HG03442 (cell line): ENCODE data around the gene GRID1.
"Not testable (repeated sequence)": the region's sequence is repeated elsewhere in the genome, so short reads cannot be mapped to it uniquely, and the experiment has no call there.

Source experiments
- ATAC-seq: cut with Tn5 transposase; IDR thresholded peaks from one replicate; pipeline ENCODE4 v1.9.1; 2021; ENCODE audit warnings: mild to moderate bottlenecking, moderate library complexity; ENCODE audit not compliant: unreplicated experiment

Gene GRID1

DNA sequence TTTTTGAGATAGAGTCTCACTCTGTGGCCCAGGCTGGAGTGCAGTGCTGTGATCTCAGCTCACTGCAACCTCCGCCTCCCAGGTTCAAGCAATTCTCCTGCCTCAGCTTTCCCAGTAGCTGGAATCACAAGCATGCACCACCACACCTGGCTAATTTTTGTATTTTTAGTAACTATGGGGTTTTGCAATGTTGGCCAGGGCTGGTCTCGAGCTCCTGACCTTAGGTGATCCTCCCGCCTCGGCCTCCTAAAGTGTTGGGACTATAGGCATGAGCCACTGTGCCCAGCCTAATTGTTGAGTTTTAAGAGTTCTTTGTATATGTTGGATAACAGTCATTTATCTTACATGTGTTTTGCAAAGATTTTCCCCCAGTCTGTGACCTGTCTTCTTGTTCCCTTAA, 667.5 kb downstream of the GRID1 start:
- not testable (repeated sequence) for ATAC-seq

DNA sequence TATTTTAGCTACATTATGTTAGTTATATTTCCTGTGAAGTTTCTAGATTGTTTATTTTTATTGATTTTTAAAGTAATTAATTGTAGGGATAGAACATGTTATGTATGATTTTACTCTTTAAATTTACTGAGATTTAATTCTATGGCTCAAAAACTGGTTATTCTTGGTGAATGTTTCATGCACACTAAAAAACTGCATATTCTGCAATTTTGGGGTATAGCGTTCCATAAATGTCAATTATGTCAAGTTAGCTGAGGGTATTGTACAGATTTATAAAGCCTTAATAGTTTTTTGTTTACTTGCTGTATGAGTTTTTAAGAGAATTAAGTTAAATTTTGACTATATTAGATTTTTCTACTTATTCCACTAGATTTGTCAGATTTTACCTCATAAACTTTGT, 669.7 kb downstream of the GRID1 start:
- no peak for ATAC-seq

DNA sequence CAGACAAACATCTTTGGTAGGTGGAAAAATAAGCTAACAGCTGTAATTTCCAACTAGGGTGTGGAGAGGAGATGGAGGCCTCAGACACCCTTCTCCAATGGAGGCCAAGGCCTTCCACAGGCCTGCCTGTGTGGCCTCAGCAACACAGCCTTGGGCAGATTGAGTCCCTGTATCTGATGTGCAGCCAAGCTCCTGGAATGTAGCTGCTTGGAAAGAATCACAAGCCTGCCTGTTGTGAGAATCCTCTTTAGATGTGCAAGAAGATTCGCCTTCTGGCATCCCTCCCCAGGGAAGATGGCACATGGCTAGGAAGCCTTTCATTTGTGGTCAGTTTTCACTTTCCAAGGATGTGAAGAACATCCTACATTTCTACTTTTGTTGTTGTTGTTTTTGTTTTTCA, 684.0 kb downstream of the GRID1 start:
- ATAC-seq = no peak

DNA sequence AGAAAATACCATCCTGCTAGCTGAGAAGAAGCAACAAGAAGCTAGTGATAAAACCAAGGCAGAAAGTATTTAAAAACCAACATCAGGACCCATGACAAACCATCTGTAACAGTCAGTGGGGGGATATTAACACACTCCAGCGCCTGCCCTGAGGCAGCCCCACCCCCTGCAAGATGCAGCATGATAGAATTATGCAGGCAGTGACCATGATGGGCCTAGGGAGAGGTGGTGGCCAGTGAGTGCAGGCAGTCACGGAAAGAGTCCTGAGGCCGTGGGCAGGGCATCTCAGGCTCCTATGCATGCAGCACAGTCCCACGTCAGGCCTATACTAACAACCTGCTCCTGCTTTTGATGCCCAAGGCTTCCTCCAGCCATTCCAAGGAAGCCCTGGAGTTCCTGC, 686.9 kb downstream of the GRID1 start:
- ATAC-seq = no peak

DNA sequence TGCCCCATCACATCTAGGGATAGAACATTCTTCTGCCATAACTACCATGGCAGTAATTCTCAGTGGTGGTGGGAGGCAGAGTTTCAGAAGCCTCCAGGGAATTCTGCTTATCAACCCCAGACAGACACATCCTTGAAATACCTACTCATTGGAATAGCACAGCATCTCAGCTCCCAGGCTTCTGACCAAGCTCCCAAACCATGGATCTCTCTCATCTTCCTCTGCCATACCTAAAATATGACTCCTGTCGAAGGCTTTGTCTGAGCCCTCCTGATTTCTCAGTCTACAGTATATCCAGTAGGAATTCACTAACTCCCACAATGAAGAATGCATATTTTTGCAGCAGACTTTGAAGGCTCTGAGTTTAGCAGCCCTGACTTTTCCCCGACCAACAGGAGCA, 687.5 kb downstream of the GRID1 start:
- ATAC-seq = no peak

DNA sequence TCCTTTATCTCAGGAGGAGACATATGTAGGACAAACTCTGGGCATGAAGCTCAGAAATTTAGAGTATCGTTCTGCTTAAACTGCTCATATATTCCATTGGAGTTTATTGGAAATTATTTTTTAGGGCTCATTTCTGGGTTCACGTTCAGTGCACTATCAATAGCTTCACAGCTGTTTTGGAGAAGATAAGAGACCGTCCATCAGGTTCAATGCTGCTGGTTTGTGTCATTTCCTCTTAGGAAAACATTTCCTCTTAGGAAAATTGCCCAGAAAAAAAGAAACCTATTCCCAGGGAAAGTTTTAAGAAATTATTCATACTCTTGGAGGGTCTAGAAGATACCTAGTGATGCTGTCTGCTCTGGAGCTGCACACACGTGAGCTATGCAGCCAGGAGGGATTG, 691.7 kb downstream of the GRID1 start:
- ATAC-seq = no peak

DNA sequence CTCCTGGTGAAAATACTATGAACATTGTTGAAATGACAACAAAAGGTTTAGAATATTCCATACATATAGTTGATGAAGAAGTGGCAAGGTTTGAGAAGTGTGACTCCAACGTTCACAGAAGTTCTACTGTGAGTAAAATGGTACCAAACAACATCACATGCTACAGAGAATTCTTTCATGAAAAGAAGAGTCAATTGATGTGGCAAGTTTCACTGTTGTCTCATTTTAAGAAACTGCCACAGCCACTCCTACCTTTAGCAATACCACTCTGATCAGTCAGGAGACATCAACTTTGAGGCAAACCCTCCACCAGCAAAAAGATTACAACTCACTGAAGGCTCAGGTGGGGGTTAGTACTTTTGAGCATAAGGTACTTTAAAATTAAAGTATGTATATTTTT, 693.3 kb downstream of the GRID1 start:
- ATAC-seq = no peak

DNA sequence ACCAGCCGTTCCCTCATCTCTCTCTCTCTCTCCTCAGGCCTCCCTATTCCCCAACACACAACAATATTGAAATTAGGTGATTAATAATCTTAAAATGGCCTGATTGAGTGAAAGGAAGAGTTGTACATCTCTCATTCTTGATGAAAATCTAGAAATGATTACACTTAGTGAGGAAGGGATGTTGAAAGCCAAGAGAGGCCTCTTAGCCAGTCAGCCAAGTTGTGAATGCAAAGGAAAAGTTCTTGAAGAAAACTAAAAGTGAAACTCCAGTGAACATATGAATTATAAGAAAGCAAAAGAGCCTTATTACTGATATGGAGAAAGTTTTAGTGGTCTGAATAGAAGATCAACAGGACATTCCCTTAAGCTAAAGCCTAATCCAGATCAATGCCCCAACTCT, 695.1 kb downstream of the GRID1 start:
- no peak for ATAC-seq

DNA sequence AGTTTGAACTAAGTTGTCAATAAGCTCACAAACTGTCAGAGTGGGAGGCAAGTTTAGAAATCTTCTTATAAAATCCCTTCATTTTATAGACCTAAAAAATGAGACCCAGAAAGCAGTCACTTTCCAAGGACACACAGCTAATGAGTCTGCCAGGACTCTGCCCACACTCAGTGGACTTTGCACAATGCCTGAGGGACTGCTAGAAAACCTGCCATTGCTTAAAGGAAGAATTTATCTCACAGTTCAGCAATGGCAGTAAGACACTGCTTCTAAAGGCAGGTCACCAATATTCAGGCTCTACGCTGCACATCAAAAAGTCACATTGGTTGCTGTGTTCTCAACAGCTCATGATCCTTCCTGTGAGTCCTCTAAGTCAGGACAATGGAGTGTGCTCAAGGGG, 698.1 kb downstream of the GRID1 start:
- ATAC-seq = no peak

DNA sequence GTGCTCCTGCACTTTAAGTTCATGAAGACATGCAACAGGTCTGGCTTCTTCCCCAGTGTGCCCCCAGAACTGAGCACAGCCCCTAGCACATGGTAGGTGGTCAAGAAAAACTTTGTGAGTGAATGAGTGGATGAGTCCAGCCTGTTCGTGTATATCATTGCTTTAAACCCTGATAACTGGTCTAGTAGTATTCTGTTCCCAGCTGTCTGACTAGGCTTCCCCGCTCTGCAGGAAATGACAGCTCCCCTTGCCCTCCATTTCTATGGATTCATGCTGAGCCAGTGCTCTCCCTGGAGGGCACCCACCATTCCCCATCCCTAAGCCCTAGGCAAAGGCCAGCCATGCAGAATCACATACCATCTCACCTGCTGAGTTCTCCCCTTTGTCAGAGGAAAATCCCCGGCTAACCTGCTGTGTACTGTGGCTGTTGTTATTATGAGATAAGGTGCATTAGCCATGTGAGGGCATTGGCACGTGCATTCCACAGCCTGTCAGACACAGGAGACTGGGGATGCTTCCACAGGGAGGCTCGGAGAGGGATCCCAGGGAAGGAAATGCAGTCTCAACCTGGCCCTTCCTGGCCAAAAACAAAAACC, 698.9 kb downstream of the GRID1 start:
- ATAC-seq = no peak

DNA sequence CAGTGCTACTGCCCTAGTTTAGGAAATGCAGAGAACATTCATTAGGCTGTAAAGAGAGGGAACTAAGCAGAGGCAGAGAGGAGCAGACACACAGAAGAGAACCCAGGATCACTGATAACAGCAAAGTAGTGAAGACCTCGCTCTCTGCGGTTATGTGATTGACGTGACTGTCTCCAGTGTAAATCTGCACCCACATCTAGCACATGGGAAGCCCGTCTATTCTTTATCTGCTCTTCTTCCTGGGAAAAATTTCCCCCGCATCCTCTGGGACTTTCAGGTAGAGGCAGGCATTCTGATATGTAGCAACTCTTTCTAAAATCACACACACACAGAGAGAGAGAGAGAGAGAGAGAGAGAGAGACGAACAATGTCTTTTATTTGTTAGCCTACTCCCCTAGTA, 699.6 kb downstream of the GRID1 start:
- no peak for ATAC-seq

DNA sequence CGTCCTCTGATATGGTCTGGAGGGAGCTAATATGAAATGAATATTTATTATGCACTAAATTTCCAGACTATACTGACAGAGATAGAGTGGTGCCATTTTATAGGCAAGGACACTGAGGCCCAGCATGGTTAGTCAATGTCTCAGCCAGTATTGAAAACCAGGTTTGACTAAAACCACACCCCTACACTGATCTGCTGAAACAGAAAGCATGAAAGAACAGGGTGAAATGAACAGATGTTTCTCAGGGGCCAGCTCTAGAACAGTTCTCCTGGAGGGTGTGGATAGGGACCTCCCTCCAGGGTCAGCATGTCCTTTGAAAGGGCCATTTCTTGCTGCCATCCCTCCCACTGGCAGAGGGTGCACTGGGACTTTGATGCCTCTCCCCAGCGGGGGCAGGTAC, 700.5 kb downstream of the GRID1 start:
- peak; percentile 58 for ATAC-seq

DNA sequence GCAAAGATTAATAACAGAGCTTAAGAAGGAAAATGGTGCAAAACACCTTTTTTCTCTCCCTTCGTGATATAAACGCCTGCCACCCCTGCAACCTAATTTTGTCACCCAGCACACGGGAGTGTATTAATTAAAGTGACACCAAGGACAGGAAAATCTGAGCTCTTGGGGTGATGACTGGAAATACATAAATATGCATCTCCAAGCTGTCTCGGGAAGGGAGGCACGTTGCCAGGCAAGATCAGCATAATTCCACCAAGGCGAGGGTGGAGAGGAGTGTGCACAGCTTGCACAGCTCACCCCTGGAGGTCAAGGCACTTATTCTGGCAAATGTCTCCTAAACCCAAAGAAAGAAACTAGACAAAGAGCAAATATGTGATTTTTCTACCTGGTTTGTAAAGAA, 700.9 kb downstream of the GRID1 start:
- ATAC-seq = no peak

DNA sequence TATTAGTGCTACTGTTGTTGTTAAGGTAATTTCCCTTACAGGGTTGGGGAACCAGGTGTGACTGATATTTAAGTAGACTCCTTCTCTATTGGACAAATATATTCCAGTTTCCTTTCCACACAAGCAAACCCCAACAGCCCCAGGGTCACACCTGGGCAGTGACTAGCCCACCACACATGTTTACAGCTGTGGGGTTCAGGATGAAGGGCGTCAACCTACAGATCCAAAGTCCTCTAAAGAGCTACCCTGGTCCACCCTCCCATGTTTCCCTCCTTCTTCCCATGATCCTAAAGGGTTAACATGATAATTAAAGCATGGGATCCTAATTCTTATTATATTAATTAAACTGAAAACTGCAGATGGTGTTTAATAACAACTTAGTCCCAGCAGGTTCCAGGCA, 701.5 kb downstream of the GRID1 start:
- ATAC-seq = no peak

DNA sequence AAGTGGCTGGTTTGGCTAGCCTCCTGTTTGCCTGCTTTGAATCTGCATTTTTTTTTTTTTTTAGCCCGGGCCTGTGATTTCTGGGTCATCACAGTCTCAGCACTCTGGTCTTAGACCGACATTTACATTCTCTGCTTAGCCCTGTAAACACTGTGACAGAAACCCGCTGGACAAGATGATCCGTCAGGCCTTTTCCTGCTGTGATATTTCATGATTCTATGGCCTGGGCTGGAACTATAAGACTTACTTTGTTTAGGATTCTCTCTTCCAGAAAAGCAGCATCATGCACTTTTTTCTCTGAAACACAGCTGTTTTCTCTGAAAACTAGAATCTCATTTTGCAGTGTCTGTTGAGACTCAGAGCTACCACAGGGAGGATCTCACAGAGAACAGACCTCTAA, 705.5 kb downstream of the GRID1 start:
- no peak for ATAC-seq

DNA sequence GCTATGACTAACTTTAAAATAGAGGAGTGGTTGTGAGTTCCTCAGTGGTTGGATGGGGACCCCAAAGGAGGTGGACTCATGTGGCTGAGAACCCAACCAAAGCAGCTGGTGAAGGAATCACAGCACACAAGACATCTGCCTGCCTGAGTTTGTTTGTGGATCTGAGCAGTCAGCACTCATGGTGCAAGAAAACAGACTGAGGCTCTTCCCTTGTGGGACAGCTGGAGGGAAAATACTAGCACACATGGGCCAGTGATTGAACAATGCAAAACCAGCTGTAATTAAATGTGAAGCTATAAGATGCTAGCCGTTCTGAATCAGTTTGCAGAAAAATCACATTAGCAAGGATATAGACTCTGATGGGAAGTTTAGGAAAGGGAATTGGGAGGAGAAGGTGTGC, 707.3 kb downstream of the GRID1 start:
- ATAC-seq = no peak

DNA sequence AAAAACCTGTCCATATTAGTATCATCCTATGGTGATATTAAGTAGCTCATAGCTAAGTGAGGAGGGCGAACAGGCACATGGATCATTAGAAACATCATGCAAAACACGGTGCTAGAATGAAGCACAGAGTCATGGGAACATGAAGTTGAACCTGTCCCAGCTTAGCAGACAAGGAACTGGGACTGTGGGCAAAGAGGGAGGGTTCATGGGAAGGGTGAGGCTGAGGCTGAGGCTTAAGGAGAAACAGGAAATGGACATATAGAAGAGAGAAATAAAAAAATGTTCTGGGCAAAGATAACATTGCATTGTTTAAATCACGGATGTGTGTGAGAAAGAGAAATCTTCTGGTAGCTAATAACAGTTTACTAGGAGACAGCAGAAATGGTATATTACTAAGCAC, 708.1 kb downstream of the GRID1 start:
- ATAC-seq = no peak

DNA sequence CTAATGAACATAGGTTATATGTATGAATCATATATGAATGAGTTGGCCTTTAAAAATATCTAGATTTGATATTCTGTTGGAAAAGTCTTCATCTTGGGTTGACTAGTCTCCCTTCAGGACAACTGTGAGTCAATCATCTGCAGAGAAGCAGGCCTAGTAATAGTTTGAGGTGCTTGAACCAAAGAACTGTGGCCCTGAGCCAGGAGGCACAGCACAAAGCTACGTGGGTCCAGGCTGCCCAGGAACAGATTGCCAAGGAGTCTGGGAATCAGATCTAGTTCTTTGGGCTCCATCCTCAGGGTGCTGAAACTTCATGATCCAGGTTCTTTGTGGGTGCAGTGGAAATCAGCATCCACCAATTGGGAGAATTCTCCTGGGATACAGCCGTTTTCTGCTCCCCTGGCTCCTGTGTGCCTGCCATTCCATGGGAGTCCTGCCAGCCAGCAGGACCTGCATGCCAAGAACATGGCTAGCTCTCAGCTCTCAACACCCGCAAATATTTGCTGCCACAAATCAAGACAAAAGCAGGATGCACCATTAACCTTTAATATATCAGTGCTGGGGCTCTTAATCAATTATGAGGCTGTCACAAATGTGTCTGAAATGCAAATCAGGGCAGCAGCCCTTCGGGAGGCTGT, 709.0 kb downstream of the GRID1 start:
- ATAC-seq = no peak

DNA sequence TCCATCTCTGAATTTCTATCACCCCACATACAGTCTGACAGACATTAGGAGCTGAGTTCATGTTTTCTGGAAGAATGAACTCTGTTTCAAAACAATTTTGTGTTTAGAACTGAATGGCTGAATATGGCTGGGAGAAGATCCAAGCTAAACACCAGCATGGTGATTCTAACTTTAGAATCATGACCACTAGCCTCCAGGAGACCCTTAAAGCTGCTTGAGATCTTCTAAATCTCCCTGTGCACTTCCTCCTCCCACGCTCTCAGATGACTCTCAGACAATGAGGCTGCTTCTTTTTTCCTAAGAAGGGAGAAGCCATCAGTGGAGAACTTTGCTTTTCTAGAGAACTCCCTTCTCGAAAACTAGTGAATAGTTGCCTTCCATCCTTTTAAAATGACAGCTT, 711.2 kb downstream of the GRID1 start:
- no peak for ATAC-seq

DNA sequence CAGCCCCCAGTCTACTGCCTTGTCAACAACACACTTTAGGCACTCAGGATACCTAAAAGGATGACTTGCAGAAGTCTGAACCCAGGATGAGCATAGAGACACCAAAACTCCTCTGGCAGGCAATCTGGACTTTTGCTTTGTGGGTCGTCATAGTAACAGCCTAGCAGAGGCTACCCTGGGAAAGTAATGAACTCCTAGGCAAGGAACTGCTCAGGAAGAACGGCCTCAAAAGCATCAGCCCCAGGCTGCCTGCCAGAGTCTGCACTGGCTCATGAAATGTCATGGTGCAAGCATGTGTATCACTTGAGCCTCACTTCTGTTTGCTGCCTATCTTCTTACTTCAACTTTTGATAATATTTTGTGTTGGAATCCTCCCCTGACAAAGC, 715.1 kb downstream of the GRID1 start:
- ATAC-seq = no peak

DNA sequence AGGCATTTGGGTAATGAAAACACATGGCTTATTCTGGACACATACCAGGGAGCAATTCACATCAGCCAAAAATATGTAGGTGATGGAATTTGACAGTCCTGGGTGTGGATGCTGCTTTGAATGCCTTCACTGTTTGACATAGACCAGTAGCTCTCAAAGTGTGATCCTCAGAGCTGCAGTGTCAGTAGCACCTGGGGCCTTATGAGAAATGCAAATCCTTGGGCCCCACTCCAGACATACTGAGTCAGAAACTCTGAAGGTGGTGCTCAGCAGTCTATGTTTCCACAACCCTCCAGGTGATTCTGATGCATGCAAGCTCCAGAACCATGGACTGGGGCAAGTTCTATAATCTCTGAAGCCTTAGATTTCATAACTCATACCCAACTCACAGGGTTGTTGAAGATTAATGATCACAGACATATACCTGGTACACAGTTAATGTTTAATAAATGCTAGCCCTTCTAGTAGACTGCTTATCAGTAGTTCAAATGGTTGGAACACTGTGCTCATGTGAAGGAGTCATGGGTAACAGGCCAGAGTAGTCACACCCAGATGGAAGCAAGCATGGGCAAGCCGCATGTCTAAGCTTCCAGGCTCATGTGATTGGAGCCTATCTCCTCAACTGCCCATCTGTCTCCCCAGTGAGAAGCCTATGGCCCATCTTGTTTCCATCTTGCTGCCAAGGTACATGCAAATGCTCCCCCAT, 715.7 kb downstream of the GRID1 start:
- no peak for ATAC-seq

DNA sequence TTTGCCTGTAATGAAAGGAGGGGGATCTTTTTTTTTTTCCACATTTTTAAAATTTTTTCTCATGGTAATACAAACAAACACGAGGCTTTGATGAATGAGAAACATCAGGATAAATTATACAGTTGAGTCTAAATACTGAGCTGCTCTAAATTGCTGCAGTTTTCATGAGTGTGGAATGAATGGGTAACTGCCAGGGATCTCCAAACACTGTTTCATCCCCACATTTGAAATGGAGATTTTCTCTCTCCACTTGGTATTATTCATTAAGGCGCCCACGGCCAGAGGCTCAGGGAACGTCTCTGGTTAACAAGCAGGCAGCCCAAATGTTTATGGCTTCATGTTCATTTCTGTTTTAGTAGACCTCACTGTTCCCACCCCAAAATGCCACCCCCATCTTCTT, 717.1 kb downstream of the GRID1 start:
- ATAC-seq = no peak
